Measurements from ENCODE around the gene PAMR1.

Gene PAMR1

GRCh38 chr11:35539781-35540281 lies 14.4 kb upstream of the PAMR1 start:
- no peak for TF ChIP-seq FOXP2 (optimal IDR thresholded peaks at IDR 0.05; ENCODE audit: borderline replicate concordance, extremely low read depth, extremely low read length, insufficient read depth)
- TF ChIP-seq TAF1 (IDR thresholded peaks at IDR 0.05; ENCODE audit: borderline replicate concordance, insufficient read depth, low read length), result no peak
- no peak for TF ChIP-seq POLR2AphosphoS5 (IDR thresholded peaks at IDR 0.05; ENCODE audit: low read depth, low read length)
- TF ChIP-seq REST (IDR thresholded peaks at IDR 0.05; ENCODE audit: insufficient read depth in 1 of 2, low read depth in 2 of 2, low read length in 2 of 2), result no peak
- no peak for TF ChIP-seq SIN3A (IDR thresholded peaks at IDR 0.05; ENCODE audit: borderline replicate concordance, insufficient read depth, low read length)

GRCh38 chr11:35539256-35539655 lies 13.8 kb upstream of the PAMR1 start:
- TF ChIP-seq SIN3A (IDR thresholded peaks at IDR 0.05; ENCODE audit: borderline replicate concordance, insufficient read depth, low read length) (no peak), FOXP2 (optimal IDR thresholded peaks at IDR 0.05; ENCODE audit: borderline replicate concordance, extremely low read depth, extremely low read length, insufficient read depth) (no peak), REST (IDR thresholded peaks at IDR 0.05; ENCODE audit: insufficient read depth in 1 of 2, low read depth in 2 of 2, low read length in 2 of 2) (no peak), POLR2AphosphoS5 (IDR thresholded peaks at IDR 0.05; ENCODE audit: low read depth, low read length) (no peak), TAF1 (IDR thresholded peaks at IDR 0.05; ENCODE audit: borderline replicate concordance, insufficient read depth, low read length) (no peak)

DNA sequence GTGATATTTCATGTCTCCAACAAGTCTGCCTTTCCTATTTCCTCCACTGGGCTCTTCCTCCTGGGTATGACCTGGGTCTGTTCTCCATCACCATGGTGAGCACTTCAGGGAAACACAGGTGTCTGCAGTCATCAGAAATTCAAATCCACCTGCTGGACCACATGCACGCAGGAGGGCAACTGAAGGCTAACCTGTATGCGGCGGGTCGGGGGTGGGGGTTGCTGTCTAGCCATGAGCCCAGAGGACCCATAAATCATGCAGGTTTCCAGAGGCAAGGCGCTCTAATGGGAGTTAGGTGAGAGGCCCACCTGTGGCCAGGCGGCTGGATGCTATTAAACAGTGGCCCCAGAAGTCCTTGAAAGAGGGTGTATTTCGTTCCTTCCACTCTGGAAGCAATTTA lies 11.1 kb upstream of the PAMR1 start:
- TF ChIP-seq FOXP2 (optimal IDR thresholded peaks at IDR 0.05; ENCODE audit: borderline replicate concordance, extremely low read depth, extremely low read length, insufficient read depth), result no peak
- TF ChIP-seq REST (IDR thresholded peaks at IDR 0.05; ENCODE audit: insufficient read depth in 1 of 2, low read depth in 2 of 2, low read length in 2 of 2), result no peak
- TF ChIP-seq POLR2AphosphoS5 (IDR thresholded peaks at IDR 0.05; ENCODE audit: low read depth, low read length), result no peak
- TF ChIP-seq TAF1 (IDR thresholded peaks at IDR 0.05; ENCODE audit: borderline replicate concordance, insufficient read depth, low read length), result no peak
- no peak for TF ChIP-seq SIN3A (IDR thresholded peaks at IDR 0.05; ENCODE audit: borderline replicate concordance, insufficient read depth, low read length)

- TF ChIP-seq FOXP2 (optimal IDR thresholded peaks at IDR 0.05; ENCODE audit: borderline replicate concordance, extremely low read depth, extremely low read length, insufficient read depth) (no peak), SIN3A (IDR thresholded peaks at IDR 0.05; ENCODE audit: borderline replicate concordance, insufficient read depth, low read length) (no peak), TAF1 (IDR thresholded peaks at IDR 0.05; ENCODE audit: borderline replicate concordance, insufficient read depth, low read length) (no peak), POLR2AphosphoS5 (IDR thresholded peaks at IDR 0.05; ENCODE audit: low read depth, low read length) (no peak), REST (IDR thresholded peaks at IDR 0.05; ENCODE audit: insufficient read depth in 1 of 2, low read depth in 2 of 2, low read length in 2 of 2) (no peak)
Measured at GRCh38 chr11:35531246-35531645, 5.8 kb upstream of the PAMR1 start.

Data from PFSK-1 (cell line).